IMR-90 (cell line): ENCODE measurements around the gene SP7. TPM values are rescaled to one million over a fixed set of nuclear protein-coding genes. Genes with fewer than 3 reads are reported as not detected.

Experiments
- ATAC-seq: fragments of 200-7000 bp; cut with Tn5 transposase; 2 replicates; pipeline ENCODE4 v1.9.1; 2020; ENCODE audit warnings: low read depth, mild to moderate bottlenecking, moderate library complexity
- BruUV-seq: library from RNA; stranded (reverse); fragments of 400-500 nt; replicated peaks from 2 replicates; lab custom pipeline; 2021; lab: Mats Ljungman, UMichigan
- CTCF ChIA-PET: fragments of 300-600 bp; formaldehyde crosslinking; extraction: SDS; loops from one replicate; lab custom pipeline; 2021; ENCODE audit warnings: antibody characterized with exemption; lab: Yijun Ruan, JAX
- POLR2A ChIA-PET: fragments of 300-600 bp; sonication (Branson Sonifier 250); formaldehyde crosslinking; loops from one replicate; lab custom pipeline; 2022; ENCODE audit warnings: antibody characterized with exemption; ENCODE audit not compliant: unreplicated experiment; lab: Charles Lee
- DNase-seq: peaks from one replicate; pipeline ENCODE4 v3.0.0; 2013
- H2AFZ ChIP-seq: replicated peaks from 2 replicates; pipeline ENCODE3; 2013; ENCODE audit warnings: low read length, mild to moderate bottlenecking; ENCODE audit not compliant: poor library complexity
- H2AK5ac ChIP-seq: 2 replicates; pipeline ENCODE4 v1.6.1; 2013; ENCODE audit warnings: low read depth, low read length, inconsistent platforms
- H2AK9ac ChIP-seq: replicated peaks from 2 replicates; pipeline ENCODE3; 2013; ENCODE audit warnings: mild to moderate bottlenecking, low read depth, low read length, moderate library complexity; ENCODE audit not compliant: poor library complexity
- H2BK120ac ChIP-seq: 2 replicates; pipeline ENCODE4 v1.6.1; 2013; ENCODE audit warnings: low read depth, low read length, inconsistent platforms
- H2BK15ac ChIP-seq: 3 replicates; pipeline ENCODE4 v1.6.1; 2013; ENCODE audit warnings: low read depth, low read length, inconsistent platforms
- H2BK20ac ChIP-seq: 2 replicates; pipeline ENCODE4 v1.6.1; 2013; ENCODE audit warnings: low read depth, mild to moderate bottlenecking, inconsistent platforms, low read length, moderate library complexity
- H2BK5ac ChIP-seq: 2 replicates; pipeline ENCODE4 v1.6.1; 2013; ENCODE audit warnings: mild to moderate bottlenecking, low read depth, low read length, inconsistent platforms; ENCODE audit not compliant: poor library complexity, severe bottlenecking
- H3K14ac ChIP-seq: replicated peaks from 2 replicates; pipeline ENCODE4 v1.6.1; 2013; ENCODE audit warnings: low read depth, low read length, inconsistent platforms
- H3K18ac ChIP-seq: 2 replicates; pipeline ENCODE4 v1.6.1; 2013; ENCODE audit warnings: low read depth, low read length, control low read depth
- H3K23ac ChIP-seq: 2 replicates; pipeline ENCODE4 v1.6.1; 2013; ENCODE audit warnings: low read depth, low read length, inconsistent platforms
- H3K27ac ChIP-seq: 2 replicates; pipeline ENCODE4 v1.5.1; 2013; ENCODE audit warnings: mild to moderate bottlenecking, control low read depth, low read length; ENCODE audit not compliant: insufficient read depth
- H3K27me3 ChIP-seq: 2 replicates; pipeline ENCODE4 v1.6.1; 2013; ENCODE audit warnings: low read length; ENCODE audit not compliant: control insufficient read depth, insufficient read depth
- H3K36me3 ChIP-seq: 2 replicates; pipeline ENCODE4 v1.6.1; 2013; ENCODE audit warnings: low read length, mixed read lengths; ENCODE audit not compliant: control insufficient read depth, insufficient read depth
- H3K4ac ChIP-seq: 2 replicates; pipeline ENCODE4 v1.6.1; 2013; ENCODE audit warnings: low read depth, low read length, inconsistent platforms
- H3K4me1 ChIP-seq: 2 replicates; pipeline ENCODE4 v1.6.1; 2013; ENCODE audit warnings: low read length, mixed read lengths; ENCODE audit not compliant: control insufficient read depth, insufficient read depth
- H3K4me2 ChIP-seq: 2 replicates; pipeline ENCODE4 v1.6.1; 2013; ENCODE audit warnings: low read depth, mild to moderate bottlenecking, control low read depth, low read length, moderate library complexity
- H3K4me3 ChIP-seq: 2 replicates; pipeline ENCODE4 v1.5.1; 2013; ENCODE audit warnings: low read depth, mild to moderate bottlenecking, control low read depth, low read length, moderate library complexity; ENCODE audit not compliant: insufficient read depth
- H3K56ac ChIP-seq: 2 replicates; pipeline ENCODE4 v1.6.1; 2013; ENCODE audit warnings: low read length, inconsistent platforms; ENCODE audit not compliant: insufficient read depth; ENCODE audit errors: extremely low read depth
- H3K79me1 ChIP-seq, 2 experiments: 2 replicates each; pipeline ENCODE4 v1.6.1; 2013; ENCODE audit warnings: low read length in 2 of 2, inconsistent platforms in 1 of 2, low read depth in 1 of 2
- H3K9ac ChIP-seq: 2 replicates; pipeline ENCODE4 v1.6.1; 2013; ENCODE audit warnings: low read depth, low read length, control low read depth
- H3K9me1 ChIP-seq: 2 replicates; pipeline ENCODE4 v1.6.1; 2013; ENCODE audit warnings: low read length, inconsistent platforms; ENCODE audit not compliant: insufficient read depth
- H3K9me3 ChIP-seq: 2 replicates; pipeline ENCODE4 v1.6.1; 2013; ENCODE audit warnings: low read length; ENCODE audit not compliant: control insufficient read depth, insufficient read depth
- H4K20me1 ChIP-seq: 2 replicates; pipeline ENCODE4 v1.6.1; 2013; ENCODE audit warnings: low read length, inconsistent platforms; ENCODE audit not compliant: insufficient read depth
- H4K5ac ChIP-seq: 2 replicates; pipeline ENCODE4 v1.6.1; 2013; ENCODE audit warnings: mild to moderate bottlenecking, low read depth, low read length, control low read depth
- H4K8ac ChIP-seq, 2 experiments: 2 replicates each; pipeline ENCODE4 v1.6.1; 2013; ENCODE audit warnings: low read depth in 2 of 2, low read length in 2 of 2, control low read depth in 1 of 2, inconsistent platforms in 1 of 2
- H4K91ac ChIP-seq: 2 replicates; pipeline ENCODE4 v1.6.1; 2013; ENCODE audit warnings: low read depth, low read length, inconsistent platforms; ENCODE audit not compliant: insufficient read depth
- BHLHE40 ChIP-seq: fragments of 150-350 bp; IDR thresholded peaks from 2 replicates; pipeline ENCODE4 v1.6.1; 2016; ENCODE audit warnings: mild to moderate bottlenecking, low read depth, low read length
- CEBPB ChIP-seq: IDR thresholded peaks from 2 replicates; pipeline ENCODE4 v1.6.1; 2012; ENCODE audit warnings: low read depth, low read length, improper control_type of control experiment
- CHD1 ChIP-seq: IDR thresholded peaks from 2 replicates; pipeline ENCODE4 v1.6.1; 2012; ENCODE audit warnings: low read depth, low read length, improper control_type of control experiment
- ELK1 ChIP-seq: fragments of 150-350 bp; IDR thresholded peaks from 2 replicates; pipeline ENCODE4 v1.6.1; 2016; ENCODE audit warnings: low read depth, mild to moderate bottlenecking, low read length, moderate library complexity, borderline replicate concordance
- FOS ChIP-seq: fragments of 150-350 bp; IDR thresholded peaks from 2 replicates; pipeline ENCODE4 v1.6.1; 2016; ENCODE audit warnings: low read depth, low read length
- MAFK ChIP-seq: IDR thresholded peaks from 2 replicates; pipeline ENCODE4 v1.6.1; 2012; ENCODE audit warnings: low read depth, low read length, improper control_type of control experiment
- MAZ ChIP-seq: IDR thresholded peaks from 2 replicates; pipeline ENCODE4 v1.6.1; 2012; ENCODE audit warnings: low read depth, mild to moderate bottlenecking, low read length, improper control_type of control experiment, moderate library complexity, borderline replicate concordance
- MXI1 ChIP-seq: IDR thresholded peaks from 2 replicates; pipeline ENCODE4 v1.6.1; 2012; ENCODE audit warnings: low read depth, mild to moderate bottlenecking, low read length, moderate library complexity, borderline replicate concordance
- NFE2L2 ChIP-seq: fragments of 150-350 bp; IDR thresholded peaks from 2 replicates; pipeline ENCODE4 v1.6.1; 2016; ENCODE audit warnings: low read depth, mild to moderate bottlenecking, low read length
- RAD21 ChIP-seq: IDR thresholded peaks from 2 replicates; pipeline ENCODE4 v1.6.1; 2012; ENCODE audit warnings: low read length, improper control_type of control experiment
- RFX5 ChIP-seq: IDR thresholded peaks from 2 replicates; pipeline ENCODE4 v1.8.0; 2012; ENCODE audit warnings: low read depth, mild to moderate bottlenecking, low read length, moderate library complexity
- USF2 ChIP-seq: fragments of 150-350 bp; IDR thresholded peaks from 2 replicates; pipeline ENCODE4 v1.6.1; 2017; ENCODE audit warnings: mild to moderate bottlenecking, antibody characterized with exemption, low read length, low read depth
- WGBS, 2 experiments: methylation state at CpG; one replicate each; pipeline versions ENCODE4 v1.1.5 to v1.1.7; 2013; ENCODE audit warnings: missing lambda C conversion rate in 2 of 2; ENCODE audit not compliant: insufficient read length in 1 of 2; ENCODE audit errors: extremely low coverage in 2 of 2; 5-methylcytosine and 5-hydroxymethylcytosine counted together
- dilution Hi-C: fragments of 300-500 bp; cut with HindIII; formaldehyde crosslinking; loops from one replicate; pipeline ENCODE4 v1.14.3; 2018; ENCODE audit warnings: low sequenced_read_pairs; ENCODE audit not compliant: unreplicated experiment
- in situ Hi-C: fragments of 300-500 bp; cut with MboI; formaldehyde crosslinking; loops from 3 replicates; pipeline ENCODE4 v1.14.3; 2019; ENCODE audit warnings: low sequenced_read_pairs, inconsistent platforms, mixed read lengths
- intact Hi-C: fragments of 100-400 bp; cut with micrococcal nuclease; formaldehyde crosslinking; loops from 2 replicates; pipeline ENCODE4 v1.10.0; 2022
- polyA plus RNA-seq, 3 experiments: library from polyadenylated mRNA; depleted of rRNA; stranded (reverse); fragments of >200 nt; gene quantifications; 2 replicates each; pipeline ENCODE4 v1.2.3, GENCODE V29; 2012; ENCODE audit warnings: low replicate concordance in 1 of 3
- total RNA-seq: library from RNA; depleted of rRNA; stranded (reverse); fragments of >200 nt; gene quantifications from 2 replicates; pipeline ENCODE4 v1.2.3, GENCODE V29; 2012
- TF ChIP-seq, protein P1 (sequence below): conservative IDR thresholded peaks from 2 replicates; pipeline ENCODE4 v1.5.1; 2012; ENCODE audit warnings: mild to moderate bottlenecking, low read depth, low read length, improper control_type of control experiment

SP7 gene
- total and polyA plus RNA-seq, 2 of the 4 experiments (the other 2 are of a cell fraction) = not detected

DNA sequence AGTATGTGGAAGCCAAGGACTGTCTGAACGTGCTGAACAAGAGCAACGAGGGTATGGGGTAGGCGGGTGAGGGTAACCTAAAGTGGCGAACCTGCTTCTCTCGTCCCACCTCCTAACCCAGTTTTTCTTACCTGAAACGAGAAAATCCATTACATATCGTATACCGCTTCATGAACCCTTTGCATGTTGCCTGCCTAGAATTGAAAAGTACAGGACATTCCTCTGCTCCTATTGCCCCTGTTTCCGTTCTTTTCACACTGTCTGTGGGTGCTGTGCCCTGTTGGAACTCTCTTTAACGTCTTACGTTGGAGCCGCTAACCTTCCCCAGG is 40.3 kb downstream of the SP7 start:
- peak overlapping the region; percentile 96 for H3K56ac ChIP-seq
- peak overlapping the region; percentile 78 for H3K18ac ChIP-seq
- H3K4me2 ChIP-seq = peak overlapping the region; percentile 98
- peaks cover 5% of the 10 kb centered on the region; the same call in 1 of the 2 replicates for H4K20me1 ChIP-seq
- peak overlapping the region; percentile 95 for H3K27ac ChIP-seq
- in situ Hi-C loops = no loop called here
- peak overlapping the region; percentile 96 for H4K91ac ChIP-seq
- CTCF ChIA-PET = interaction anchor here (0.9 to 1.1 kb wide), 2 partner anchors 56 to 82 kb away, joined by 3 to 4 read pairs; no protein-coding TSS in a partner anchor
- H3K9me1 ChIP-seq = peaks cover 4% of the 10 kb centered on the region; the same call in 1 of the 2 replicates
- no peaks in the 10 kb centered on the region for H3K9me3 ChIP-seq
- peak overlapping the region; percentile 94 for H2AK9ac ChIP-seq
- peaks cover 14 to 49% of the 10 kb centered on the region in 2 experiments for H3K79me1 ChIP-seq
- H3K36me3 ChIP-seq = peaks cover 3% of the 10 kb centered on the region
- H2BK15ac ChIP-seq = peak overlapping the region; percentile 59; the same call in 2 of the 3 replicates
- peaks cover 20% of the 10 kb centered on the region for H3K4me1 ChIP-seq
- peak overlapping the region; percentile 95 for H2AFZ ChIP-seq
- H3K4ac ChIP-seq = peak overlapping the region; percentile 96
- intact Hi-C loops = loop anchor here (5.0 kb wide), 2 partner anchors 139 to 244 kb away; partner anchors contain the start of gene TNS2
- dilution Hi-C loops = no loop called here
- H3K4me3 ChIP-seq = peak overlapping the region; percentile 92
- ATAC-seq = no peak
- no peaks in the 10 kb centered on the region for H3K27me3 ChIP-seq
- POLR2A ChIA-PET = interaction anchor here (0.6 to 1.5 kb wide), 2 partner anchors 25 to 73 kb away, joined by 4 to 5 read pairs; partner anchors contain the start of gene AAAS
- WGBS, 2 experiments = 0% methylated on average over 3 of the region's 12 CpGs; no CpG with 5 or more reads in 1 of the 2 experiments
- H4K8ac ChIP-seq = peak overlapping the region; percentile 84 to 96
- H4K5ac ChIP-seq = peak overlapping the region; percentile 92
- peak overlapping the region; percentile 99 for H3K9ac ChIP-seq
- peak overlapping the region; percentile 95 for H2BK5ac ChIP-seq
- peak overlapping the region; percentile 64 for H2BK120ac ChIP-seq
- peak overlapping the region; percentile 98 for H2AK5ac ChIP-seq
- TSS peak; percentile 60 for BruUV-seq
- peak overlapping the region; percentile 96 for H3K14ac ChIP-seq
- TF ChIP-seq NFE2L2 (no peak), MXI1 (no peak), CHD1 (no peak), BHLHE40 (no peak), USF2 (no peak), CEBPB (no peak), FOS (no peak), MAZ (no peak), RFX5 (no peak), ELK1 (no peak), RAD21 (no peak), MAFK (no peak)
- TF ChIP-seq, protein P1, sequence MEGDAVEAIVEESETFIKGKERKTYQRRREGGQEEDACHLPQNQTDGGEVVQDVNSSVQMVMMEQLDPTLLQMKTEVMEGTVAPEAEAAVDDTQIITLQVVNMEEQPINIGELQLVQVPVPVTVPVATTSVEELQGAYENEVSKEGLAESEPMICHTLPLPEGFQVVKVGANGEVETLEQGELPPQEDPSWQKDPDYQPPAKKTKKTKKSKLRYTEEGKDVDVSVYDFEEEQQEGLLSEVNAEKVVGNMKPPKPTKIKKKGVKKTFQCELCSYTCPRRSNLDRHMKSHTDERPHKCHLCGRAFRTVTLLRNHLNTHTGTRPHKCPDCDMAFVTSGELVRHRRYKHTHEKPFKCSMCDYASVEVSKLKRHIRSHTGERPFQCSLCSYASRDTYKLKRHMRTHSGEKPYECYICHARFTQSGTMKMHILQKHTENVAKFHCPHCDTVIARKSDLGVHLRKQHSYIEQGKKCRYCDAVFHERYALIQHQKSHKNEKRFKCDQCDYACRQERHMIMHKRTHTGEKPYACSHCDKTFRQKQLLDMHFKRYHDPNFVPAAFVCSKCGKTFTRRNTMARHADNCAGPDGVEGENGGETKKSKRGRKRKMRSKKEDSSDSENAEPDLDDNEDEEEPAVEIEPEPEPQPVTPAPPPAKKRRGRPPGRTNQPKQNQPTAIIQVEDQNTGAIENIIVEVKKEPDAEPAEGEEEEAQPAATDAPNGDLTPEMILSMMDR = no peak
- H2BK20ac ChIP-seq = peak overlapping the region; percentile 40; the same call in 1 of the 2 replicates
- DNase-seq = no peak
- H3K23ac ChIP-seq = peak overlapping the region; percentile 92
